IMR-90 (cell line): ENCODE results near the gene CDS1. TPM values are rescaled to one million over a fixed set of nuclear protein-coding genes. Genes with fewer than 3 reads are reported as not detected.

Experiments
- ATAC-seq: fragments of 200-7000 bp; cut with Tn5 transposase; 2 replicates; pipeline ENCODE4 v1.9.1; 2020; ENCODE audit warnings: low read depth, mild to moderate bottlenecking, moderate library complexity
- BruUV-seq: library from RNA; stranded (reverse); fragments of 400-500 nt; replicated peaks from 2 replicates; lab custom pipeline; 2021; lab: Mats Ljungman, UMichigan
- CTCF ChIA-PET: fragments of 300-600 bp; formaldehyde crosslinking; extraction: SDS; loops from one replicate; lab custom pipeline; 2021; ENCODE audit warnings: antibody characterized with exemption; lab: Yijun Ruan, JAX
- POLR2A ChIA-PET: fragments of 300-600 bp; sonication (Branson Sonifier 250); formaldehyde crosslinking; loops from one replicate; lab custom pipeline; 2022; ENCODE audit warnings: antibody characterized with exemption; ENCODE audit not compliant: unreplicated experiment; lab: Charles Lee
- DNase-seq: peaks from one replicate; pipeline ENCODE4 v3.0.0; 2013
- H2AFZ ChIP-seq: replicated peaks from 2 replicates; pipeline ENCODE3; 2013; ENCODE audit warnings: low read length, mild to moderate bottlenecking; ENCODE audit not compliant: poor library complexity
- H2AK5ac ChIP-seq: 2 replicates; pipeline ENCODE4 v1.6.1; 2013; ENCODE audit warnings: low read depth, low read length, inconsistent platforms
- H2AK9ac ChIP-seq: replicated peaks from 2 replicates; pipeline ENCODE3; 2013; ENCODE audit warnings: mild to moderate bottlenecking, low read depth, low read length, moderate library complexity; ENCODE audit not compliant: poor library complexity
- H2BK120ac ChIP-seq: 2 replicates; pipeline ENCODE4 v1.6.1; 2013; ENCODE audit warnings: low read depth, low read length, inconsistent platforms
- H2BK15ac ChIP-seq: 3 replicates; pipeline ENCODE4 v1.6.1; 2013; ENCODE audit warnings: low read depth, low read length, inconsistent platforms
- H2BK20ac ChIP-seq: 2 replicates; pipeline ENCODE4 v1.6.1; 2013; ENCODE audit warnings: low read depth, mild to moderate bottlenecking, inconsistent platforms, low read length, moderate library complexity
- H2BK5ac ChIP-seq: 2 replicates; pipeline ENCODE4 v1.6.1; 2013; ENCODE audit warnings: mild to moderate bottlenecking, low read depth, low read length, inconsistent platforms; ENCODE audit not compliant: poor library complexity, severe bottlenecking
- H3K14ac ChIP-seq: replicated peaks from 2 replicates; pipeline ENCODE4 v1.6.1; 2013; ENCODE audit warnings: low read depth, low read length, inconsistent platforms
- H3K18ac ChIP-seq: 2 replicates; pipeline ENCODE4 v1.6.1; 2013; ENCODE audit warnings: low read depth, low read length, control low read depth
- H3K23ac ChIP-seq: 2 replicates; pipeline ENCODE4 v1.6.1; 2013; ENCODE audit warnings: low read depth, low read length, inconsistent platforms
- H3K27ac ChIP-seq: 2 replicates; pipeline ENCODE4 v1.5.1; 2013; ENCODE audit warnings: mild to moderate bottlenecking, control low read depth, low read length; ENCODE audit not compliant: insufficient read depth
- H3K27me3 ChIP-seq: 2 replicates; pipeline ENCODE4 v1.6.1; 2013; ENCODE audit warnings: low read length; ENCODE audit not compliant: control insufficient read depth, insufficient read depth
- H3K36me3 ChIP-seq: 2 replicates; pipeline ENCODE4 v1.6.1; 2013; ENCODE audit warnings: low read length, mixed read lengths; ENCODE audit not compliant: control insufficient read depth, insufficient read depth
- H3K4ac ChIP-seq: 2 replicates; pipeline ENCODE4 v1.6.1; 2013; ENCODE audit warnings: low read depth, low read length, inconsistent platforms
- H3K4me1 ChIP-seq: 2 replicates; pipeline ENCODE4 v1.6.1; 2013; ENCODE audit warnings: low read length, mixed read lengths; ENCODE audit not compliant: control insufficient read depth, insufficient read depth
- H3K4me2 ChIP-seq: 2 replicates; pipeline ENCODE4 v1.6.1; 2013; ENCODE audit warnings: low read depth, mild to moderate bottlenecking, control low read depth, low read length, moderate library complexity
- H3K4me3 ChIP-seq: 2 replicates; pipeline ENCODE4 v1.5.1; 2013; ENCODE audit warnings: low read depth, mild to moderate bottlenecking, control low read depth, low read length, moderate library complexity; ENCODE audit not compliant: insufficient read depth
- H3K56ac ChIP-seq: 2 replicates; pipeline ENCODE4 v1.6.1; 2013; ENCODE audit warnings: low read length, inconsistent platforms; ENCODE audit not compliant: insufficient read depth; ENCODE audit errors: extremely low read depth
- H3K79me1 ChIP-seq, 2 experiments: 2 replicates each; pipeline ENCODE4 v1.6.1; 2013; ENCODE audit warnings: low read length in 2 of 2, inconsistent platforms in 1 of 2, low read depth in 1 of 2
- H3K9ac ChIP-seq: 2 replicates; pipeline ENCODE4 v1.6.1; 2013; ENCODE audit warnings: low read depth, low read length, control low read depth
- H3K9me1 ChIP-seq: 2 replicates; pipeline ENCODE4 v1.6.1; 2013; ENCODE audit warnings: low read length, inconsistent platforms; ENCODE audit not compliant: insufficient read depth
- H3K9me3 ChIP-seq: 2 replicates; pipeline ENCODE4 v1.6.1; 2013; ENCODE audit warnings: low read length; ENCODE audit not compliant: control insufficient read depth, insufficient read depth
- H4K20me1 ChIP-seq: 2 replicates; pipeline ENCODE4 v1.6.1; 2013; ENCODE audit warnings: low read length, inconsistent platforms; ENCODE audit not compliant: insufficient read depth
- H4K5ac ChIP-seq: 2 replicates; pipeline ENCODE4 v1.6.1; 2013; ENCODE audit warnings: mild to moderate bottlenecking, low read depth, low read length, control low read depth
- H4K8ac ChIP-seq, 2 experiments: 2 replicates each; pipeline ENCODE4 v1.6.1; 2013; ENCODE audit warnings: low read depth in 2 of 2, low read length in 2 of 2, control low read depth in 1 of 2, inconsistent platforms in 1 of 2
- H4K91ac ChIP-seq: 2 replicates; pipeline ENCODE4 v1.6.1; 2013; ENCODE audit warnings: low read depth, low read length, inconsistent platforms; ENCODE audit not compliant: insufficient read depth
- RFX5 ChIP-seq: IDR thresholded peaks from 2 replicates; pipeline ENCODE4 v1.8.0; 2012; ENCODE audit warnings: low read depth, mild to moderate bottlenecking, low read length, moderate library complexity
- WGBS, 2 experiments: methylation state at CpG; one replicate each; pipeline versions ENCODE4 v1.1.5 to v1.1.7; 2013; ENCODE audit warnings: missing lambda C conversion rate in 2 of 2; ENCODE audit not compliant: insufficient read length in 1 of 2; ENCODE audit errors: extremely low coverage in 2 of 2; 5-methylcytosine and 5-hydroxymethylcytosine counted together
- dilution Hi-C: fragments of 300-500 bp; cut with HindIII; formaldehyde crosslinking; loops from one replicate; pipeline ENCODE4 v1.14.3; 2018; ENCODE audit warnings: low sequenced_read_pairs; ENCODE audit not compliant: unreplicated experiment
- in situ Hi-C: fragments of 300-500 bp; cut with MboI; formaldehyde crosslinking; loops from 3 replicates; pipeline ENCODE4 v1.14.3; 2019; ENCODE audit warnings: low sequenced_read_pairs, inconsistent platforms, mixed read lengths
- intact Hi-C: fragments of 100-400 bp; cut with micrococcal nuclease; formaldehyde crosslinking; loops from 2 replicates; pipeline ENCODE4 v1.10.0; 2022
- polyA plus RNA-seq, 3 experiments: library from polyadenylated mRNA; depleted of rRNA; stranded (reverse); fragments of >200 nt; gene quantifications; 2 replicates each; pipeline ENCODE4 v1.2.3, GENCODE V29; 2012; ENCODE audit warnings: low replicate concordance in 1 of 3
- total RNA-seq: library from RNA; depleted of rRNA; stranded (reverse); fragments of >200 nt; gene quantifications from 2 replicates; pipeline ENCODE4 v1.2.3, GENCODE V29; 2012

Gene CDS1
- total and polyA plus RNA-seq, 2 of the 4 experiments (the other 2 are of a cell fraction): under 0.01 to 0.02 TPM

GRCh38 chr4:84683064-84683850 is 100.3 kb downstream of the CDS1 start:
- DNase-seq (no peak), ATAC-seq (no peak)
- Histone ChIP-seq H3K4me1 (peaks cover 7% of the 10 kb centered on the region), H4K20me1 (0 out of 2 replicates have a peak, but pooled peaks cover 8% of the 10 kb centered on the region), H4K5ac (no peak overlapping the region), H2BK120ac (no peak overlapping the region), H2BK15ac (no peak overlapping the region), H3K4me3 (no peak overlapping the region), H3K36me3 (peaks cover 37% of the 10 kb centered on the region), H4K8ac (no peak overlapping the region), H2AFZ (no peak overlapping the region), H3K4ac (no peak overlapping the region), H3K9me1 (peaks cover 17% of the 10 kb centered on the region), H2BK5ac (no peak overlapping the region), H3K9ac (no peak overlapping the region), H3K18ac (no peak overlapping the region), H3K23ac (no peak overlapping the region), H3K14ac (no peak overlapping the region), H3K27me3 (no peaks in the 10 kb centered on the region), H2AK5ac (peak overlapping the region; percentile 70; the same call in 1 of the 2 replicates), H4K91ac (no peak overlapping the region), H3K56ac (no peak overlapping the region), H3K9me3 (no peaks in the 10 kb centered on the region), H2AK9ac (no peak overlapping the region), H3K79me1 (peaks cover 0 to 13% of the 10 kb centered on the region in 2 experiments; a peak in 1 of 4 replicates), H2BK20ac (no peak overlapping the region; the same call in 1 of the 2 replicates), H3K4me2 (no peak overlapping the region), H3K27ac (no peak overlapping the region)
- ChIA-PET POLR2A (no interaction called here), CTCF (interaction anchor here (0.6 to 0.7 kb wide), 2 partner anchors 16 to 1245 kb away, joined by 3 read pairs; no protein-coding TSS in a partner anchor)
- in situ Hi-C loops: no loop called here
- intact Hi-C loops: no loop called here
- 100% methylated on average over 1 of the region's 7 CpGs; no CpG with 5 or more reads in 1 of the 2 experiments for WGBS, 2 experiments
- dilution Hi-C loops: no loop called here
- no TSS peak for BruUV-seq
- no peak for TF ChIP-seq RFX5
